Tongue (tissue), 2 donors: ENCODE results near the gene ALKBH1. TPM values are rescaled to one million over a fixed set of nuclear protein-coding genes. Genes with fewer than 3 reads are reported as not detected.
"Not testable (repeated sequence)": the region's sequence is repeated elsewhere in the genome, so short reads cannot be mapped to it uniquely, and the experiment has no call there.

Source experiments
- DNase-seq: peaks from one replicate; pipeline ENCODE4 v3.0.0-alpha.2; 2015
- total RNA-seq: library from RNA; depleted of rRNA; stranded (reverse); fragments of >200 nt; gene quantifications from one replicate; pipeline ENCODE4 v1.2.3, GENCODE V29; 2014

ALKBH1 gene
- total RNA-seq, result 14.8 TPM

DNA sequence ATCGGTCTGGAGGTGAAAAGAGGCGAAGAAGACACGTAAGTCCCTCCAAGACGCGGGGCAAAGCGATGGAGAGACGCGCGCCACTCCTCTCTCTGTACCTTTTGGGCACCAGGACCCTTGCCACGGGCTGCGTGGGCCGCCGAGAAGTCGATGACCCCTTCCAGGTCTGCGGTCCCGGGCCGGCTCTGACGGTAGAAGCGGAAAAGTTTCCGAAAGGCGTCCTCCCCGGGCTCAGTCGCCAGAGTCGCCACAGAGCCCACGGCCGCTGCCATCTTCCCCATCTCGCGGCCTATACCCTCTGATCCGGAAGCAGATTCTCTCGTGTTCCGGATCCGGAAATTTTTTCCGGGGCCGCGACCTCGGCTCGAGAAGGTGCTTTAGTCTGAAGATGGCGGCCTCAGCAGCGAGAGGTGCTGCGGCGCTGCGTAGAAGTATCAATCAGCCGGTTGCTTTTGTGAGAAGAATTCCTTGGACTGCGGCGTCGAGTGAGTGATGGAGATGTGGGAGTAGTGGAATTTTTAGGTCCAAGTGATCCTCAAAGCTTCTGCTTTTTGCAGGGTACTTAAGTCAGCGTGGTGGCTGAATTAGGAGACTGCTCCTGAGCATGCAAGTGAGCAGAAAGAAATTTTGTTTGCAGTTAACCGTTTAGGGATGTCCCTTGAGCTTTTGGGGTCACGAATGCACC, at the start of gene ALKBH1, which contains the start of gene SLIRP:
ALKBH1 (minus strand) TSS at position 300 of the 685 bp plus-strand sequence; CDS start at position 281, 19 bp downstream.
SLIRP (plus strand) TSS at position 380 of the 685 bp plus-strand sequence; CDS start at position 389, 9 bp downstream.
- DNase-seq, result peak; percentile 95

- no peak for DNase-seq
Observed at GRCh38 chr14:77752799-77753516, 45.1 kb upstream of the ALKBH1 start.

DNA sequence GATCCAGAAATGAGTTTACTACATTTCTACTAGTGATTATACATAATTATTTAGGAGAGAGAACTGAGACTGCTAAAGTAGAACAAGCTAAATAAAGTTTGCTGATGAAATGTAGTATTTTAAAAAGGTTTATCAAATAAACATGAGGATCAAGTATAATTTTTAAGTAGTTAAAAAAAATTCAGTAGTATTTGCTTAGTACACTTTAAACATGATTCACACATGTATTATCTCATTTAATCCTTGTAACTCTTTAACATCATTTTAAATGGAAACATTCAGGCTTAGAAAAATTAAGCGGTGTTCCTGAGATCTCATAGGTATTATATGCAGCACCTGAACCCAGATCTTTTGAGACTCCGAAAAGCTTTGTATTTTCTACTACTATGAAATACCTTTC, 44.4 kb upstream of the ALKBH1 start:
- DNase-seq, result no peak

DNA sequence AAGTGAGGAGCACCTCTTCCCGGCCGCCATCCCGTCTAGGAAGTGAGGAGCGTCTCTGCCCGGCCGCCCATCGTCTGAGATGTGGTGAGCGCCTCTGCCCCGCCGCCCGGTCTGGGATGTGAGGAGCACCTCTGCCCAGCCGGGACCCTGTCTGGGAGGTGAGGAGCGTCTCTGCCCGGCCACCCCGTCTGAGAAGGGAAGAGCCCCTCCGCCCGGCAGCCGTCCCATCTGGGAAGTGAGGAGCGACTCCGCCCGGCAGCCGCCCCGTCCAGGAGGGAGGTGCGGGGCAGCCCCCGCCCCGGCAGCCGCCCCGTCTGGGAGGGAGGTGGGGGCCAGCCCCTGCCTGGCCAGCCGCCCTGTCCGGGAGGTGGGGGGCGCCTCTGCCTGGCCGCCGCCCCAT, 39.6 kb upstream of the ALKBH1 start:
- not testable (repeated sequence) for DNase-seq

DNA sequence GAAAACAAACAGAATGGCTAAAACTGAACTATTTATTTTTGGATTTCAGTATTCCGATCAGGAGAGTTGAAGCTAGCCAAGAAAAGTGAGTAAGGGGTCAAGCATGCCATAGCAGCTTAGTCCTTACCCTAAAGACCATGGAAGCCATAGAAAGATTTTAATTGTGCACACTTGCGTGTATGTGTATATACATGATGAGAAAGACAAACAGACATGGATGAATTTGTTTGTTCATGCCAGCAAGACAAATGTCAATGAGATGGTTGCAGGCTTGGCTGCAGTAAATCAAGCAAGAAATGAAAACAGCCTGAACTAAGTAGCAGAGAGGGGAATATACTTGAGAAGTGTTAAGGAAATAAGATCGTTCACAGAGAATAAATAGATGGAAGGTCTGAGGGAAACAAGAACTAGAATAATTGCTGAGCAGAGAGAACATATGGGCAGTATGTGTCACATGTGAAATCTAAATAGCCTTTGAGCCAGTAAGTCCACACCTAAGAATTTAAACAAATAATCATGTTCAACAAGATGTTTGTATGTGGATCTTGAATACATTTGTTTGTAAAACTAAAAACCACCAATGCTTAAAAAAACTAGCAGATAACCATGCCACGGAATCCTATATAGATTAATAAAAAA, 38.4 kb upstream of the ALKBH1 start:
- no peak for DNase-seq

DNA sequence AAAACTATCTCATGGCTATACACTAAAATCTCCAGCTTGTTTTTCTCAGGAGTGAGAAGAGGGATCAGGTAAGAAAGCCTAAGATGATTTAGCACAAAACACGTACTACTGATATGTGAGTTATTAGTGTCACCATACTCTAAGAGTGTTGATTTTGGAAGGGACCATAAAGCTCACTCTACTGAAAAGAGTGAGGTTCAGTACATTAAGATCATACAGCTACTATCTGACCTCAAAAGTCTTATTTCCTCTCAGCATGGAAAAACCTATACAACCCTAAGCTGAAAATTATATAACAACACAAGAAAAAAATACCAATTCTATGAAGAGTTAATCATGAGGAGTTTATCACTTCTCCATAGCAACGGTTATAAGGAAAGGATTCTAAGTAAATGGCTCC, 33.6 kb upstream of the ALKBH1 start:
- no peak for DNase-seq

- DNase-seq, result no peak
Observed at GRCh38 chr14:77738559-77739250, 30.9 kb upstream of the ALKBH1 start.

DNA sequence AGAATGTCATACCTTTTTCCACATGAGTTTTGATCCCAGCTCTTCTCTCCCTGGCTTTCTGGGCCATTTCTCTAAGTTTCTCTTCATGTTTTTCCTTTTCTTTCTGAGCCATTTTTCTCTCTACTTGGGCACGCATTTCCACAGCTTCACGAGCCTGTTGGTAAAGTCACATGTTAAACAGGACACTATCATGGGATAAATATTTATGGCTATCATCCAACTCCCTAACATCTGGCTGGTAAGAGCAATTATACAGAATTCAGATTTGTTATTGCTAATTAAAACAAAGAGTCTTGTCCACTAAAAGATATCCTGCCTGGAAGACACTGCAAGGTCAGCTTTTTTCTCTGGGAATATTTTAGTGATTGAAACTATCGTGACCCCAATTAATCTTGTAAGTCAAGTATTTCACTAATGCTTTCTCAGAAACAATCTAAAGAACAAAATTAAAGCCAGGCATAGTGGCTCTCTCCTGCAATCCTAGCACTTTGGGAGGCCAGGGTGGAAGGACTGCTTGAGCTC, 23.2 kb upstream of the ALKBH1 start:
- no peak for DNase-seq

- DNase-seq, result no peak
Observed at GRCh38 chr14:77722301-77722700, 14.5 kb upstream of the ALKBH1 start.

DNA sequence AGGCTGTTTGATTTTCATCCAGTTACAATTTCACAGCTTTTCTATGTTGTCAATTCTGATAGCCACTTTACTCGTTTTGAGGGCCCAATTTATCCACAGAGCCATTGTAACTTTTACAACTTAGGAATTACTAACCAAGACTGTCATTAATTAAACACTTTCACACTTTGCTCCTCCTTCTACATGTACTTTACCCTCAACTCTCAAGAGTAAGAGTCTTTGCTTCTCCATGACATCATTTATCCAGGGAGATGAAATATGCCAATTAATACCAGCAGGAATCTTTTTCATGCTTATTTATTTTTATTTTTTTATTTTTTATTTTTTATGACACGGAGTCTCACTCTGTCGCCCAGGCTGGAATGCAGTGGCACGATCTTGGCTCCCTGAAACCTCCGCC, 13.6 kb upstream of the ALKBH1 start:
- no peak for DNase-seq

- DNase-seq, result no peak
Observed at GRCh38 chr14:77717608-77718305, 9.9 kb upstream of the ALKBH1 start.

- DNase-seq, result no peak
Observed at GRCh38 chr14:77714926-77715325, 7.1 kb upstream of the ALKBH1 start.

DNA sequence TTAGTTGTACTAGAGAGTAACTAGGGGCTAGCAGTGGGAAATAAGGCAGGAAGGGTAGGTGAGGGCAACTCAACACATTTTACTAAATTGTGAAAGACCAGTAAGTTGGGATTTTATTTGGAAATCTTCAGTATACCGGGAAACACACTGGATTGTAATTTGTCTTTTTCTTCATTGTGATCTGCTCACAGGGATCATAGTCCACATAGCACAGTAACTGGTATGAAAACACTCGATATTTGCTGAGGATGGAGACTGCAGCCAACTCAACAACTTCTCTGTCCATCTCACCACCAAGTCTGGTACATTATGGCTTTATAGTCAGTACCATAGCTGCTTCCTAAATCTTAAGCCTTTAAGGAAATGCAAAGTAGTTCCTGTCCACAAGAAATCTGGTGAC, 2.5 kb upstream of the ALKBH1 start:
- no peak for DNase-seq

GRCh38 chr14:77709412-77709811, 1.6 kb upstream of the ALKBH1 start:
- DNase-seq, result no peak

DNA sequence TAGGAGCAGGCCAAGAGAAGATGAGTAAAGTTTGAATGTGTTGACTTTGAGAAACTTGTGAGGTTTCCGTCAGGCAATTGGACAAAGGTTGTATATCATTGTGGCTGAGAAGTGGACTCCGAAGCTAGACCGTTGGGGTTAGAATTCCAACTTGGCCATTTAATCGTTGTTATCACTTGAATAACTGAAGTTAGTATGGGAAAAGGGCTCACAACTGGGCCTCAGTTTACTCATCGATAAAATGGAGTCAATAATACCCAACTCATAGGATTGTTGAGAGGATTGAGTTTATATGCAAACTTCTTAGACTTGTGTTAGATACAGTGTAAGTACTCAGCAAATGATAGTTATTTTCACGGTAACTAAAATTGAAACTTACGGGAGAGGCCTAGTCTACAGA, 926 bp upstream of the ALKBH1 start:
- DNase-seq, result no peak

GRCh38 chr14:77707355-77707723, 484 bp downstream of the ALKBH1 start:
- DNase-seq, result peak; percentile 53

- no peak for DNase-seq
Observed at GRCh38 chr14:77691259-77691658, 16.6 kb downstream of the ALKBH1 start.

DNA sequence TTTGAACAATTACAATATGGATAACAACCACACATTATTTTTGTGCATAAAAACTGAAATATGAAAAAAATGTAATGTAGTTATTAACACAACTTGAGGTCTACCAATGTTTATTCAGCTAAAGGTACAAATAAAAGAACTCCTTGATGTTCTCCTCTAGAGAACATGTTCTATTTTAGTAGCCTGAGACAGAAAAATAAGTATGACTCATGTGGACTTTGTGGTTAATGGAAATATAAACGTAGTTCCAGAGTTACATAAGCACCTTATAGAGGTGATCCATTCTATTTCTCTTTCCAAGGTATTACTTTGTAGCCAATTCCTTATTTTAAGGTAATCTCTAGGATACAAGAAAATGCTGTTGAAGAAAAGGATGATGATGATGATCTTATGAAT, 25.7 kb downstream of the ALKBH1 start:
- DNase-seq, result no peak

- no peak for DNase-seq
Observed at GRCh38 chr14:77681196-77682157, 26.3 kb downstream of the ALKBH1 start.

GRCh38 chr14:77674931-77675330, 32.9 kb downstream of the ALKBH1 start:
- no peak for DNase-seq

- no peak for DNase-seq
Observed at GRCh38 chr14:77673193-77673592, 34.6 kb downstream of the ALKBH1 start.
